ENCODE measurements around the gene CEACAM8.
"Not testable (repeated sequence)": the region's sequence is repeated elsewhere in the genome, so short reads cannot be mapped to it uniquely, and the experiment has no call there.

The CEACAM8 gene

GRCh38 chr19:42594617-42595489, at the start of gene CEACAM8:
Gene CEACAM8, minus strand, starts transcription at chr19:42594924. Its CDS starts 96 bp downstream, at chr19:42594828.
- Mint-ChIP-seq H3K27ac (no peak within 1 kb of the TSS), H3K9me3 (no peaks in the 10 kb centered on the region), H3K36me3 (no peaks in the 10 kb centered on the region), H3K4me1 (no peaks in the 10 kb centered on the region), H3K4me3 (no peak within 1 kb of the TSS), H3K27me3 (peaks cover 10% of the 10 kb centered on the region)

GRCh38 chr19:42639324-42640092, 44.8 kb upstream of the CEACAM8 start:
- not testable (repeated sequence) for H3K4me1 Mint-ChIP-seq, H3K36me3 Mint-ChIP-seq, H3K27me3 Mint-ChIP-seq, H3K4me3 Mint-ChIP-seq, H3K9me3 Mint-ChIP-seq, H3K27ac Mint-ChIP-seq

DNA sequence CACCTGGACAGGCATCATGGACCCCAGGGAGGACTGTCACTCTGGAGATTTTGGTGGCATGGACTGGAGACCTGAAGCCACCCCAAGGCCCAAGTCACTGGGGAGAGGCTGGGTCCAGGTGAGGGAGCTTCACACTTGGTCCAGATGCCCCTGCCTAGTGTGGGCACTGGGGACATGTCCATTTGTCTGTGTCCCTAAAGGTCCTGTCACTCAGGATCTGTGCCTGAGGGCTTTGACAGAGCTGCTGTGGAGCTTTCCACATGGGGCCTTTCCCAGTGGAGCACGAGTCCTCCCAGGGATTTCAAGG, 40.5 kb upstream of the CEACAM8 start:
- H3K9me3 Mint-ChIP-seq = no peaks in the 10 kb centered on the region
- H3K4me1 Mint-ChIP-seq = no peaks in the 10 kb centered on the region
- no peak overlapping the region for H3K4me3 Mint-ChIP-seq
- H3K36me3 Mint-ChIP-seq = no peaks in the 10 kb centered on the region
- no peak overlapping the region for H3K27ac Mint-ChIP-seq
- peaks cover 4% of the 10 kb centered on the region for H3K27me3 Mint-ChIP-seq

GRCh38 chr19:42634409-42635232, 39.9 kb upstream of the CEACAM8 start:
- Mint-ChIP-seq H3K27ac (no peak overlapping the region), H3K4me1 (no peaks in the 10 kb centered on the region), H3K4me3 (no peak overlapping the region), H3K36me3 (no peaks in the 10 kb centered on the region), H3K9me3 (no peaks in the 10 kb centered on the region), H3K27me3 (peaks cover 4% of the 10 kb centered on the region)

DNA sequence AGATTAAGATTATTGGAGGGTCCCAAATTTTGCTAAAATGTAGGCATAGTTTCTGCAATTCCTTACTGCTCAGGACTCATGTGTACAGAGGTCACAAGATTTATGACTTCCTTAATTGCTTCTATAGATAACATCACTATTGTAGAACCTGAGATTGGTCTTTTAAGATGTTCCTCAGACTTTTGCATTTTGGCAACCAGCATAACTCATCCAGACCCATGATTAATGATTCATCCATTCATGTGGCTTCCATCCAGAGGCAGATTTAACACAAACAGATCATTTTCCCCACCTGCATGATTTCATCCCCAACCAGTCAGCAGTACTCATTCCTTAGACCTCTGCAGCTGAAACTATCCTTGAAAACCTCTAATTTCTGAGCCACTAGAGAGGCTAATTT, 34.5 kb upstream of the CEACAM8 start:
- no peaks in the 10 kb centered on the region for H3K9me3 Mint-ChIP-seq
- peaks cover 10% of the 10 kb centered on the region for H3K27me3 Mint-ChIP-seq
- no peaks in the 10 kb centered on the region for H3K36me3 Mint-ChIP-seq
- H3K27ac Mint-ChIP-seq = no peak overlapping the region
- H3K4me3 Mint-ChIP-seq = no peak overlapping the region
- peaks cover 14% of the 10 kb centered on the region for H3K4me1 Mint-ChIP-seq

DNA sequence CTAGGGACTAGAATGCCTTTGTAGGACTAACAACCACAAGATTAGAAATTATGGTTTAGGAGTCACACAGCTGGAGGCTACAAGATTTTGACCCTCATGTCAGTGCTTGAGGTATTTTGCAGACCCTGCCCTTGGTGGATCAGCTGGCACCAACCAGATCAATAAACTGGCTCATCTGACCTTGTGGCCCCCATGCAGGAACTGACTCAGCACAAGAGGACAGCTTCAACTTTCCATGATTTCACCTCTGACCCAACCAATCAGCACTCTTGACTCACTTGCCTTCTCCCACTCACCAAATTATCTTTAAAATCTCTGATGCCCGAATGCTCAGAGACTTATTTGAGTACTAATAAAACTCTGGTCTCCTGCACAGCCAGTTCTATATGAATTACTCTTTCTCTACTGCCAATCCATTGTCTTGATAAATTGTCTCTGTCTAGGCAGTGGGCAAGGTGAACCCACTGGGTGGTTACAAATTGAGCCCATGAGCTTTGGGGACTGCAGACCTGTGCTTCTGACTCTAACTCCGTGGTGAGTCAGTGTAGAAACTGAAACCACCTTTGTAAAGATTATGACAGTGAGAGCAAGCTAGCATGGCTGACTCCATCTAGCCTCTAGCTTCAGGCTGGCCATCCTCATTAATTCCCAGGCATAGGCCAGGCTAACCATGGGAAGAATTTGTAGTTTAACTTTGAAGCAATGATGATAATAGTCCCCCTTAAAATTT, 33.9 kb upstream of the CEACAM8 start:
- Mint-ChIP-seq H3K9me3 (no peaks in the 10 kb centered on the region), H3K4me1 (peaks cover 14% of the 10 kb centered on the region), H3K36me3 (no peaks in the 10 kb centered on the region), H3K27ac (peak overlapping the region; percentile 53), H3K4me3 (no peak overlapping the region), H3K27me3 (peaks cover 12% of the 10 kb centered on the region)

DNA sequence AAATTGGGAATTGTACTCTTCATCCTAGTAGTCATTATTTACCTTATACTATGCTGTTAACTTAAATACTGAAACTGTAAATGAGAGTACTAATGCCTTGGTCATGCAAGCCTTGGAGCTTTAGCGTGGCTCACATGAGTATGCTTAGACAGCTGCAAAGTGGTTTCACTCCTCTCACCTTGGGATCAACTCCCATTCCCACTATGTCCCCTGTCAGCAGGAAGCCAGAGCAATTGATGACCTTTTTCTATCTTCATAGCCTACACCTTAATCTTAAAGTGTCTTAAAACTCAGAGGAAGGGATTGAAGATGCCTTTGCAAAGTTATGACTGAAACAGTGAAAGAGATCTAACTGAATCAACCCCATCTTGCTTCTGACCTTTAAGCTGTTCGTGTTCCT, 33.2 kb upstream of the CEACAM8 start:
- Mint-ChIP-seq H3K36me3 (no peaks in the 10 kb centered on the region), H3K4me3 (no peak overlapping the region), H3K27me3 (peaks cover 12% of the 10 kb centered on the region), H3K4me1 (peaks cover 14% of the 10 kb centered on the region), H3K27ac (no peak overlapping the region), H3K9me3 (no peaks in the 10 kb centered on the region)

DNA sequence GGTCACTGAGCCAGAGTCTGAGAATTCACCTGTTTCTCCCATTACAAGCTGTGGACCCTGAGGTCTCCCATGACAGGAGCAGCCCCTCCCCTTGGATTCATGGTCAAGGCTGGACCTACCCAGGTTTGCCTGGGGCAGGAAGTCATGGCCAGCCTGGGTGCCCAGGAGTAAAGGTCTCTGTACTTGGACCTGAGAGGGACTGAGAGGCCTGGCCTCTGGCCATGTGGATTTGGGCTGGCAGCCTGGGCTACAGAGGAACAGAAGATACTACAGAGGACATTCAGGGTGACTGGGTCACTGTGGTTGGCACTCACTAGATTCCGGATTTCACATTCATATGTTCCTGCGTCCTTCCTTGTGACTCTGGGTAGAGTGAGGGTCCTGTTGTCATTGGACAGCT, 31.5 kb upstream of the CEACAM8 start:
- H3K4me3 Mint-ChIP-seq = no peak overlapping the region
- H3K4me1 Mint-ChIP-seq = peaks cover 14% of the 10 kb centered on the region
- H3K27me3 Mint-ChIP-seq = peaks cover 15% of the 10 kb centered on the region
- no peak overlapping the region for H3K27ac Mint-ChIP-seq
- no peaks in the 10 kb centered on the region for H3K9me3 Mint-ChIP-seq
- H3K36me3 Mint-ChIP-seq = no peaks in the 10 kb centered on the region

GRCh38 chr19:42619271-42619670, 24.5 kb upstream of the CEACAM8 start:
- Mint-ChIP-seq H3K4me3 (no peak overlapping the region), H3K27me3 (peaks cover 20% of the 10 kb centered on the region), H3K4me1 (no peaks in the 10 kb centered on the region), H3K36me3 (no peaks in the 10 kb centered on the region), H3K27ac (no peak overlapping the region), H3K9me3 (no peaks in the 10 kb centered on the region)

DNA sequence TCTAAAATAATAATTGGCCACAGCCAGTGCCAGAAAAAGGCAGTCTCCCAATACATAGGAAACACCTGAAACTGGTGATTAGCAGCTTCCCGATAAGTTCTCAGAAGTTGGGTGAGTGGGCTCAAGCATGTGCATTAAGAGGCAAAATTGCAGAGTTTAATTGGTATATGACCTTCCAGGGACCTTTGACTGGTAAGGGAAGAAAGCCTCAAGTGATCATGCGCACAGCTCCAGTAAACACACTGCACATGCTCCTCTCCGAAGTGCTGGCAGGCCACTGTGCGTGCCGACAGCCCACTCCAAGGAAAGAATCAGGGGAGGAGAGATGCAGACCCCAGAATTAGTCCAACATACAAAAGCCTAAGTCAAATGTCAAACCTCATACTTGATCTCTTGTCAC, 18.9 kb upstream of the CEACAM8 start:
- peaks cover 13% of the 10 kb centered on the region for H3K27me3 Mint-ChIP-seq
- no peaks in the 10 kb centered on the region for H3K9me3 Mint-ChIP-seq
- no peak overlapping the region for H3K4me3 Mint-ChIP-seq
- H3K4me1 Mint-ChIP-seq = no peaks in the 10 kb centered on the region
- H3K27ac Mint-ChIP-seq = no peak overlapping the region
- H3K36me3 Mint-ChIP-seq = no peaks in the 10 kb centered on the region

DNA sequence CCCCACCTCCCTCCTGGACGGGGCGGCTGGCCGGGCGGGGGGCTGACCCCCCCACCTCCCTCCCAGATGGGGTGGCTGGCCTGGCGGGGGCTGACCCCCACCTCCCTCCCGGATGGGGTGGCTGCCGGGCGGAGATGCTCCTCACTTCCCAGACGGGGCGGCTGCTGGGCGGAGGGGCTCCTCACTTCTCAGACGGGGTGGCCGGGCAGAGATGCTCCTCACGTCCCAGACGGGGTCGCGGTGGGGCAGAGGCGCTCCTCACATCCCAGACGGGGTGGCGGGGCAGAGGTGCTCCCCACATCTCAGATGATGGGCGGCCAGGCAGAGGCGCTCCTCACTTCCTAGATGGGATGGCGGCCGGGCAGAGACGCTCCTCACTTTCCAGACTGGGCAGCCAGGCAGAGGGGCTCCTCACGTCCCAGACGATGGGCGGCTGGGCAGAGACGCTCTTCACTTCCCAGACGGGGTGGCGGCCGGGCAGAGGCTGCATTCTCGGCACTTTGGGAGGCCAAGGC, 15.7 kb upstream of the CEACAM8 start:
- H3K36me3 Mint-ChIP-seq, H3K4me1 Mint-ChIP-seq, H3K27ac Mint-ChIP-seq, H3K4me3 Mint-ChIP-seq, H3K9me3 Mint-ChIP-seq: not testable (repeated sequence)
- H3K27me3 Mint-ChIP-seq = peaks cover 10% of the 10 kb centered on the region

GRCh38 chr19:42606660-42607351, 12.1 kb upstream of the CEACAM8 start:
- Mint-ChIP-seq H3K27me3 (peaks cover 19% of the 10 kb centered on the region), H3K36me3 (peaks cover 1% of the 10 kb centered on the region), H3K27ac (no peak overlapping the region), H3K4me3 (no peak overlapping the region), H3K9me3 (no peaks in the 10 kb centered on the region), H3K4me1 (no peaks in the 10 kb centered on the region)

DNA sequence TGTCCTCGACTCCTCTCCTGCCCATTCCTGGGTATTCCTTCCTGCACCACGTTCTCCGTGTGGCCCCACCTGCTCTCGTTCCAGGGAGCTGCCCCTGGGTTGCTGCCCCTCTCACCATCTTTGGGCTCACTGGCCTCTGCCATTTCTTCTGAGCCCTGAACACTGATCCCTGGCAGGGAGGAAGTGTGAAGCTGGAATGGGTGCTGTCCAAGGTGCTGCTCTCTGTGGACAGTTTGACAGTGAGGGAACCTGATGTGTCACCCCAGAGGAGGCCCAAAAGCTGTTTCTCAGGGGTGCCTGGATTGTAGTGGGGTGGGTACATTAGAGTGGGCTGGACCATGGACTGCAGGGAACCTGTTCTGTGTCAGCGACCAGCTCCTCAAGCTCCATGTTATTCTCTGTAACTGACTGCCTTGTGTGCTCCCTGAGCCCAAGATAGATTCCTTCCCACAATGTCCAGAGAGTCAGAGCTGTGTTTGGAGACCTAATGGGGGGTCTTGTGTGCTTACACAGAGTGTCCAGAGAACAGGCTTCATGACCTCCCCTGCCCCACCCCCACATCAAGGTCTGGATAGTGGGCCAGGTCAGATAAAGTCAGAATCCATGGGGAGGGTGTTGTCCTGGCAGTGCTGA, 7.2 kb upstream of the CEACAM8 start:
- Mint-ChIP-seq H3K36me3 (no peaks in the 10 kb centered on the region), H3K4me1 (no peaks in the 10 kb centered on the region), H3K9me3 (no peaks in the 10 kb centered on the region), H3K27ac (no peak overlapping the region), H3K4me3 (no peak overlapping the region), H3K27me3 (peaks cover 27% of the 10 kb centered on the region)

DNA sequence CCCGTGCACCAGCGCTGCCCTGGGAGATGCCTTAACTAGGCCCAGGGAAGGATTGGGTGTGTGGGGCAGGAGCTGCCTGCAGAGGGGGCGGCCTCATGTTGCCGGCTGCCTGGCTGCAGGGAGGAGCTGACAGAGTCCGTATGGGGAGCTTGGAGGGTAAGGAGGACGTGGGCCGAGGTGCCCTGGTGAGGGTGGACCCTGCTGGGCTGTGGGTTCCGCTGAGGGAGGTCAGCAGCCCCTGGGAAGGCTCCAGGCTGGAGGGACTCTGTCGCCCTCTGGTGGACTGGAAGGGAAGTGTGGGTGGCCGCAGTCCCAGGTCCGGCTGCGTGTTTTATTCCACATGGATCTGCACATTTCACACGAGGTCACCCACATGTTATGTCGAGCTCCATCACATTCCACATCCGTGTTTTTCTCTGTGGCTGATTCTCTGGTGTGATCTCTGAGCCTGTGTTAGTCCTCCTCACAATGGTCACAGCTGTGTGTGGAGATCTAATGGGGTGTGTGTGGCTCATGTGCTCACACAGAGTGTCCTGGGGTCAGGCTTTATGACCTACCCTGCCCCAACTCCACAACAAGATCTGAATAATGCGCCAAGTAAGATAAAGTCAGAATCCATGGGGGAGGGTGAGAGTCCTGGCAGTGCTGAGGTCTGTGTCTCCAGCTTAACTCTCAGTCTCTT, 1.8 kb upstream of the CEACAM8 start:
- H3K36me3 Mint-ChIP-seq = no peaks in the 10 kb centered on the region
- no peaks in the 10 kb centered on the region for H3K4me1 Mint-ChIP-seq
- H3K4me3 Mint-ChIP-seq = no peak overlapping the region
- H3K9me3 Mint-ChIP-seq = no peaks in the 10 kb centered on the region
- peaks cover 10% of the 10 kb centered on the region for H3K27me3 Mint-ChIP-seq
- no peak overlapping the region for H3K27ac Mint-ChIP-seq
